Lower leg skin (tissue), 4 donors: ENCODE measurements around the gene COL25A1. TPM values are rescaled to one million over a fixed set of nuclear protein-coding genes. Genes with fewer than 3 reads are reported as not detected.

Source experiments
- DNase-seq, 2 donors: peaks; one replicate each; pipeline ENCODE4 v3.0.0-alpha.2; 2019; ENCODE audit warnings: low spot score in 2 of 2
- H3K4me3 ChIP-seq: fragments of 200-600 bp; sonication (generic); 2 replicates; pipeline ENCODE4 v1.5.1; 2017; ENCODE audit warnings: mild to moderate bottlenecking, low read depth; ENCODE audit not compliant: poor library complexity, severe bottlenecking
- POLR2A ChIP-seq, 2 donors: fragments of 450-650 bp; IDR thresholded peaks; one replicate each; pipeline ENCODE4 v1.6.1; 2016 to 2017; ENCODE audit warnings: antibody characterized with exemption in 2 of 2, mild to moderate bottlenecking in 1 of 2, moderate library complexity in 1 of 2
- WGBS, 2 donors: methylation state at CpG; one replicate each; pipeline ENCODE4 v1.1.5; 2018; 5-methylcytosine and 5-hydroxymethylcytosine counted together
- intact Hi-C: fragments of 100-400 bp; cut with DNase I; formaldehyde crosslinking; loops from one replicate; pipeline ENCODE4 v1.15.0; 2023; ENCODE audit warnings: low total_unique reads
- total RNA-seq, 4 donors: library from RNA; depleted of rRNA; stranded (reverse); fragments of >200 nt; gene quantifications; one replicate each; pipeline ENCODE4 v1.1.0, GENCODE V29; 2016
- TF ChIP-seq, protein P1 (sequence below), 3 donors: fragments of 450-650 bp; IDR thresholded peaks; one replicate each; pipeline ENCODE4 v1.5.1; 2016; ENCODE audit warnings: antibody characterized with exemption in 3 of 3, mild to moderate bottlenecking in 3 of 3, moderate library complexity in 2 of 3

Gene COL25A1
- total RNA-seq, 4 donors from 2014 or later = 0.42 to 2.4 (median 1.5) TPM

DNA sequence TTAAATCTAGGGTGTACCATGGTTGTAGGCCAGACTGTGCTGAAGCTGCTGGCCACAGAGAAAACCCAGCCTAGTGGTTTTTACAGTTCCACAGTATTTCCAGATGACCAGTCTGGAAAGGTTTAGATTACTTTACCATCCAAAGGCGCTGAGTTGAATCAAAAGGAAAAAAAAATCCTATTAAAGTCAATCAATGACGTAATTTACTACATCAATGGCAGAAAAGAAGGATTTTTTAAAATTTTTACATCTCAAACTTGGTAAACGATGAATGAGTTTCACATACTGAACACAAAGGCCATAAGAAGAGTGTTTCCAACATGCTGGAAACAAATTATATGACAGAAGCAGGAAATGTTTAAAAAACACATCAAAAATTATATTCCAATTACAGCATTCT is 409.0 kb downstream of the COL25A1 start:
- H3K4me3 ChIP-seq = no peak overlapping the region
- intact Hi-C loops = no loop called here
- 83 to 92% methylated on average over 3 of the region's 3 CpGs for WGBS, 2 donors
- DNase-seq = no peak
- TF ChIP-seq, protein P1, sequence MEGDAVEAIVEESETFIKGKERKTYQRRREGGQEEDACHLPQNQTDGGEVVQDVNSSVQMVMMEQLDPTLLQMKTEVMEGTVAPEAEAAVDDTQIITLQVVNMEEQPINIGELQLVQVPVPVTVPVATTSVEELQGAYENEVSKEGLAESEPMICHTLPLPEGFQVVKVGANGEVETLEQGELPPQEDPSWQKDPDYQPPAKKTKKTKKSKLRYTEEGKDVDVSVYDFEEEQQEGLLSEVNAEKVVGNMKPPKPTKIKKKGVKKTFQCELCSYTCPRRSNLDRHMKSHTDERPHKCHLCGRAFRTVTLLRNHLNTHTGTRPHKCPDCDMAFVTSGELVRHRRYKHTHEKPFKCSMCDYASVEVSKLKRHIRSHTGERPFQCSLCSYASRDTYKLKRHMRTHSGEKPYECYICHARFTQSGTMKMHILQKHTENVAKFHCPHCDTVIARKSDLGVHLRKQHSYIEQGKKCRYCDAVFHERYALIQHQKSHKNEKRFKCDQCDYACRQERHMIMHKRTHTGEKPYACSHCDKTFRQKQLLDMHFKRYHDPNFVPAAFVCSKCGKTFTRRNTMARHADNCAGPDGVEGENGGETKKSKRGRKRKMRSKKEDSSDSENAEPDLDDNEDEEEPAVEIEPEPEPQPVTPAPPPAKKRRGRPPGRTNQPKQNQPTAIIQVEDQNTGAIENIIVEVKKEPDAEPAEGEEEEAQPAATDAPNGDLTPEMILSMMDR (IDR thresholded peaks at IDR 0.05) = no peak
- TF ChIP-seq POLR2A (IDR thresholded peaks at IDR 0.05) = no peak

DNA sequence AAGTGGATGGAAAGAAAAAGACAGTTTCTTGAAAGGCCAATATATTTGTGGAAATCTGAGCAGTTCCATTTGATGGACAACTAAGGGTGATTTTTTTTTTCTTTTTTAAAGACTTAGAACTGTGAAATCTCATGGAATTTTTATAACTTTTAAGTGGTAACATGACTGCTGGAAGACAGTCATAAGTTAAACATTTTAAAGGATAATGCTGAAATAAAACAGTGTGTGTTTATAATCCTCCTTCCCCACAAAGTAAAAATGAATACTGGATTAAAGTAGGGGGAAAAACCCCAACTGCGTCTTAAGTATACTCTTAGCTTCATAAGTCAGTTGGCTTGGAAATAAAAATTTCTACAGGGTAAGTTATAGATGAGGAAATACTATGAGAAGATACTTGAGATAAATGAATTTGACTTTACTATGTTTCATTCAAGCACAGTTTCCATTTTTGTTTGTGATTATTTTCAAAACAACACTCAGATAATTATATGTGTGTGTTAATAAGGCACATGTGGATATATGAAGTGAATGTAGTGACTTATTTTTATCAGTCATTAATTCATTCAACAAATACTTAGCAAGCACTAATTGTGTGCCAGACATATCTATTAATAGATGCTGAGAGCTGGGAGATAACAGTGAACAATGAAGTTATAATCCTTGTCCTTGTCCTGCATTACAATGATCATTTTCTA is 410.4 kb downstream of the COL25A1 start:
- WGBS, 2 donors = 84 to 90% methylated on average over 1 of the region's 1 CpG

DNA sequence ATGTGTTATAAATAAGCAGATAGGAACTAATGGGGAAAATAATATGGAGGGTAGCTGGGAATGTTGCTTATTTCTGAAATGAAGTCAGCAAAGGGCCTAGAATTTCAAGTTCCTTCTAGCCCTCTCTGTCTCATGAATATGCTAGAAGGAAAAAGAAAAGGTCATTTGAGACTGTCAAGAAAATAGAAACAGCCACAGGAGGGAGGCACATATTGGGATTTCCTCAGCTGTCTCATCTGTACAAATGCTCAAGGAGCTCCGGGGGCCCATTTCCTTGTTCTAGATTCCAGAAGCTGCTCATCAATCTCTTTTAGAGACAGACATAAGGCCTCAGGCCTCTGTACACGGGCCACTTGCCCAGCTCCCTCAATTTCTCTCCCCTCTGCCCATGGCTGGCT is 412.0 kb downstream of the COL25A1 start:
- 31 to 37% methylated on average over 2 of the region's 2 CpGs for WGBS, 2 donors
- no peak overlapping the region for H3K4me3 ChIP-seq
- TF ChIP-seq, protein P1 (IDR thresholded peaks at IDR 0.05) = no peak
- no peak for TF ChIP-seq POLR2A (IDR thresholded peaks at IDR 0.05)
- intact Hi-C loops = no loop called here
- no peak for DNase-seq

More for the DNA sequence above, 410.4 kb downstream of the COL25A1 start:
- TF ChIP-seq, protein P1 (IDR thresholded peaks at IDR 0.05) = no peak
- no peak for TF ChIP-seq POLR2A (IDR thresholded peaks at IDR 0.05)
- no peak overlapping the region for H3K4me3 ChIP-seq
- DNase-seq = no peak
- intact Hi-C loops = no loop called here

GRCh38 chr4:108889696-108890483 is 412.6 kb downstream of the COL25A1 start:
- intact Hi-C loops = no loop called here
- TF ChIP-seq, protein P1 (IDR thresholded peaks at IDR 0.05) = no peak
- no peak for TF ChIP-seq POLR2A (IDR thresholded peaks at IDR 0.05)
- H3K4me3 ChIP-seq = no peak overlapping the region
- no peak for DNase-seq
- 64 to 68% methylated on average over 8 of the region's 8 CpGs for WGBS, 2 donors

GRCh38 chr4:108888769-108889168 is 413.7 kb downstream of the COL25A1 start:
- no peak for DNase-seq
- TF ChIP-seq, protein P1 (IDR thresholded peaks at IDR 0.05) = no peak
- no peak for TF ChIP-seq POLR2A (IDR thresholded peaks at IDR 0.05)
- no peak overlapping the region for H3K4me3 ChIP-seq
- 80 to 89% methylated on average over 1 of the region's 1 CpG for WGBS, 2 donors
- intact Hi-C loops = no loop called here
